Lower leg skin (tissue), 3 donors: ENCODE measurements around the gene SVIL.

ENCODE experiments used
- POLR2A ChIP-seq, 2 donors: fragments of 450-650 bp; IDR thresholded peaks; one replicate each; pipeline ENCODE4 v1.6.1; 2016 to 2017; ENCODE audit warnings: antibody characterized with exemption in 2 of 2, mild to moderate bottlenecking in 1 of 2, moderate library complexity in 1 of 2
- TF ChIP-seq, protein P1 (sequence below), 3 donors: fragments of 450-650 bp; IDR thresholded peaks; one replicate each; pipeline ENCODE4 v1.5.1; 2016; ENCODE audit warnings: antibody characterized with exemption in 3 of 3, mild to moderate bottlenecking in 3 of 3, moderate library complexity in 2 of 3

DNA sequence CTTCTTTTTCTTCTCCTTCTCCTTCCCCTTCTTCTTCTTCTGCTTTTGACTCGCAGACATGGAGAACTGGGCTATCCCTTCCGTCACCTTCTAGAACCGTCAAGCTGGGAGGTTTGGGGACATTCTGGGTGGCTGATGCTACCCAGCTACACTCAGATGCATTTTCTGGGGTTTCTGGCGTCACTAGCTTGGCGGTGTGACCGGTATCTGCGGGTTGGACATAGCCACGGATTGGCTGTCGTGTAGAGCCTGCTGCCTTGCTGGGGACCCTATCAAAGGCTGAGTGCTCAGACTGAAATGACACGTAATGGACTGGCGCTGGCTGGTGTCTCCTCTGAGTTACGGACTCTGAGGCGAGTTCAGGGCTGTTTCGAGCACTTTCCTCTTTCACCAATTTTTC, 101.7 kb downstream of the SVIL start:
- TF ChIP-seq, protein P1, sequence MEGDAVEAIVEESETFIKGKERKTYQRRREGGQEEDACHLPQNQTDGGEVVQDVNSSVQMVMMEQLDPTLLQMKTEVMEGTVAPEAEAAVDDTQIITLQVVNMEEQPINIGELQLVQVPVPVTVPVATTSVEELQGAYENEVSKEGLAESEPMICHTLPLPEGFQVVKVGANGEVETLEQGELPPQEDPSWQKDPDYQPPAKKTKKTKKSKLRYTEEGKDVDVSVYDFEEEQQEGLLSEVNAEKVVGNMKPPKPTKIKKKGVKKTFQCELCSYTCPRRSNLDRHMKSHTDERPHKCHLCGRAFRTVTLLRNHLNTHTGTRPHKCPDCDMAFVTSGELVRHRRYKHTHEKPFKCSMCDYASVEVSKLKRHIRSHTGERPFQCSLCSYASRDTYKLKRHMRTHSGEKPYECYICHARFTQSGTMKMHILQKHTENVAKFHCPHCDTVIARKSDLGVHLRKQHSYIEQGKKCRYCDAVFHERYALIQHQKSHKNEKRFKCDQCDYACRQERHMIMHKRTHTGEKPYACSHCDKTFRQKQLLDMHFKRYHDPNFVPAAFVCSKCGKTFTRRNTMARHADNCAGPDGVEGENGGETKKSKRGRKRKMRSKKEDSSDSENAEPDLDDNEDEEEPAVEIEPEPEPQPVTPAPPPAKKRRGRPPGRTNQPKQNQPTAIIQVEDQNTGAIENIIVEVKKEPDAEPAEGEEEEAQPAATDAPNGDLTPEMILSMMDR (IDR thresholded peaks at IDR 0.05) = no peak
- no peak for TF ChIP-seq POLR2A (IDR thresholded peaks at IDR 0.05)
